ENCODE results near the gene ADGRG1.
"Not testable (repeated sequence)": the region's sequence is repeated elsewhere in the genome, so short reads cannot be mapped to it uniquely, and the experiment has no call there.

The ADGRG1 gene

DNA sequence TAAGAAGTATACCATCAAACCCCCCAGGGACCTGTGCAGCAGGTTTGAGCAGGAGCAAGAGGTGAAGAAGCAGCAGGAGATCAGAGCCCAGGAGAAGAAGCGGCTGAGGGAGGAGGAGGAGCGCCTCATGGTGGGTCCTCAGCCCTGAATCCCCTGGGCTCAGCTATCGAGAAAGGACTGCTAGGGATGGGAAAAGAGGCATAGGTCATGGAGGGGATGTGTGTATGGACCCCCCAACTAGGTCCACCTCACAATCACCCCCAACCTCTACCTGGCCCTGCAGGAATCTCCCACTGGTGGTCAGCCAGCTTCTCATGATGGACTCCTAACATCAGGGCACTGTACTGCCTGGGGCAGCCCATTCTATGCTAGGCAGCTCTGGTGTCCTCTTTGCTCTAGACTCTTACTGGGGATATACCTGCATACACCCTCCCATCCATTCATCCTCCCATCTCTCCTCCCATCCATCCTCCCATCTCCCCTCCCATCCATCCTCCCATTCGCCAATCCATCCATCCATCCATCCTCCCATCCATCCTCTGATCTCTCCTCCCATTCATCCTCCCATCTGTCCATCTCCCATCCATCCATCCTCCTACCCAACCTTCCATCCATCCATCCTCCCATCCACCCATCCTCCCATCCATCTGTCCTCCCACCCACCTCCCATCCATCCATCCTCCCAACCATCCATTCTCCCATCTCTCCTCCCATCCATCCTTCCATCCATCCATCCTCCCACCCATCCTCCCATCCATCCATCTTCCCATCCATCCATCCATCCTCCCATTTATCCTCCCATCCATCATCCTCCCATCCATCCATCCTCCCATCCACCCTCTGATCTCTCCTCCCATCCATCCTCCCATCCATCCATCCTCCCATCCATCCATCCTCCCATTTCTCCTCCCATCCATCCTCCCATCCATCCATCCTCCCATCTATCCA is 76.7 kb downstream of the ADGRG1 start:
- no peak for DNase-seq

DNA sequence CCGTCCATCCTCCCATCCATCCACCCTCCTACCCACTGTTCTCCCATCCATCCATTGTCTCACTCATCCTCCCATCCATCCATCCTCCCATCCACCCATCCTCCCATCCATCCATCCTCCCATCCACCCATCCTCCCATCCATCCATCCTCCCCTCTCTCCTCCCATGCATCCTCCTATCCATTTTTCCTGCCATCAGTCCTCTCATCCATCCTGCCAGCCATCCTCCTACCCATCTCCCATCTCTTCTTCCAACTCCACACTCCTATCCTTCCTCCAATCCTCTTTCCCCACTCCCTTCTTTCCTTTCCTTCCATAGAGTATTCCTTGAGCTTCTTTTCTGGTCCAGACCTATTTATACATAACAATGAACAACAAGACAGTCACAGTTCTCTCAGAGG is 78.3 kb downstream of the ADGRG1 start:
- no peak for DNase-seq

DNA sequence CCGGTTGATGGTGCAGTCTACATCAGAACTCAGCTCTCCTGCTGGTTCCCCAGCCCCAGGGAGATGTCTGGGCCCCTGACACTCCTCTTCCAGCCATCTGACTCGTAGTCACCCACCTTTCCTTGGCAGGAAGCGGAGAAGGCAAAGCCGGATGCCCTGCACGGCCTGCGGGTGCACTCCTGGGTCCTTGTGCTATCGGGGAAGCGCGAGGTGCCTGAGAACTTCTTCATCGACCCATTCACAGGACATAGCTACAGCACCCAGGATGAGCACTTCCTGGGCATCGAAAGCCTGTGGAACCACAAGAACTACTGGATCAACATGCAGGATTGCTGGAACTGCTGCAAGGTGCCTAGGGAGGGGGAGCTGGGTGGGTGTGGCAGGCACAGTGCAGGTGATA is 78.9 kb downstream of the ADGRG1 start:
- DNase-seq: no peak

DNA sequence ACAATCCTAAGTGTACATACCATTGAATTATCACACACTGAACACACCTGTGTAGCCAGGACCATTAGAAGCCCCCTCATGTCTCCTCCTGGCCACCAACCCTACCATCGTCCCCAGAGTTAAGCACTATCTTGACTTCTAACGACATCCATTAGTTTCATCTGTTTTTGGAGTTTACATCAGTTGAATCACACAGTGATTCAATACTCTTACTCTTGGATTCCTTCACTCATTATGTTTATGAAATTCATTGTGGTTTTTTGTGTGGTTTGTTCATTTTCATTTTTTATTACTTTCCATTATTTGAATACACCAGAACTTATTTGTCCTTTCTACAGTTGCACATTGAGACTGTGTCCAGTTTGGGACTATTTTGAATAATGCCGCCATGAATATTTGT is 79.7 kb downstream of the ADGRG1 start:
- no peak for DNase-seq

DNA sequence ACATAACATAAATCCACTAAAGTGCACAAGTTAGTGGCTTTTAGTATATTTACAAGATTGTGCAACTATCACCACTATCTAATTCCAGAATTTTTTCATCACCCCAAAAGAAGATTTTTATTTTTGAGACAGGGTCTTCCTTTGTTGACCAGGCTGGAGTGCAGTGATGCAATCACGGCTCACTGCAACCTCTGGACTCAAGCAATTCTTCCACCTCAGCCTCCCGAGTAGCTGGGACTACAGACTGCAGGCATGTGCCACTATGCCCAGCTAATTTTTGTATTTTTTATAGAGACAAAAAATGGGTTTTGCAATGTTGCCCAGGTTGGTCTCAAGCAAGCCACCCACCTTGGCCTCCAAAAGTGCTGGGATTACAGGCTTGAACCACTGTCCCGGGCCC is 81.2 kb downstream of the ADGRG1 start:
- no peak for DNase-seq

DNA sequence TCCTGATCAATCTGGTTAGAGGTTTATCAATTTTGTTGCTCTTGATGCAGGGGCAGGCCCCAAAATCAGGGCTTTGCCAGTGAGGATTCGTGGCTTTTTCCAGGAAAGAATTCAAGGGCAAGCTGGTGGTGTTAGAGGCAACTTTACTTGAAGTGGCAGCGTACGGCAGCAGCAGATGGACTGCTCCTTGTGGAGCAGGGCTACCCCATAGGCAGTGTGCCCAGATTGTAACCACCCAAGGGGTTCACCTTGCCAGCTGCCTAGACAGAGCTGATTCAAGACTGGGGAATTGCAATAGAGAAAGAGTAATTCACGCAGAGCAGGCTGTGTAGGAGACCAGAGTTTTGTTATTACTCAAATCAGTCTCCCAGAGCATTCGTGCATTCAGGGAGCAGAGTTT is 82.9 kb downstream of the ADGRG1 start:
- no peak for DNase-seq

DNA sequence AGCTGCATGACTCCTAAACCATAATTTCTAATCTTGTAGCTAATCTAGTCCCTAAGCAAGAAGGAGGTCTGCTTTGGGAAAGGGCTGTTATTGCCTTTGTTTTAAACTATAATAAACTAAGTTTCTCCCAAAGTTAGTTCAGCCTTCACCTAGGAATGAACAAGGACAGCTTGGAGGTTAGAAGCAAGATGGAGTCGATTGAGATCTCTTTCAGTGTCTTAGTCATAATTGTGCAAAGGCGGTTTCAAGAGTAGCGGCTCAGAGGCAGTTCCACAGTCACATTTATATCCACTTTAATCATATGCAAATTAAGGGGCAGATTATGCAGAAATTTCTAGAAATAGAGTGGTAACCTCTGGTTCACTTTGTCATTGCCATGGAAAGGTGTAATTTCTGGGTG is 83.6 kb downstream of the ADGRG1 start:
- DNase-seq: no peak

DNA sequence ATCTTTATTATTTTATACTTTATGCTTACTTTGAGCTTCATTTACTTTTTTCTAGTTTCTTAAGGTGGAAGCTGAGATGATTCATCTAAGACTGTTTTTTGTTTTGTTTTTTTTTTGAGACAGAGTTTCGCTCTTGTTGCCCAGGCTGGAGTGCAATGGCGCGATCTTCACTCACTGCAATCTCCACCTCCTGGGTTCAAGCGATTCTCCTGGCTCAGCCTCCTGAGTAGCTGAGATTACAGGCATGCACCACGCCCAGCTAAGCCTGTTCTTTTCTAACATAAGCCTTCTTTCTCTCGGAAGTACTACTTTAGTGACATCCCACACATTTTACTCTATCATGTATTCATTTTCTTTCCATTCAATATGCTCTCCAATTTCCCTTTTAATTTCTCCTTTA is 84.1 kb downstream of the ADGRG1 start:
- not testable (repeated sequence) for DNase-seq

DNA sequence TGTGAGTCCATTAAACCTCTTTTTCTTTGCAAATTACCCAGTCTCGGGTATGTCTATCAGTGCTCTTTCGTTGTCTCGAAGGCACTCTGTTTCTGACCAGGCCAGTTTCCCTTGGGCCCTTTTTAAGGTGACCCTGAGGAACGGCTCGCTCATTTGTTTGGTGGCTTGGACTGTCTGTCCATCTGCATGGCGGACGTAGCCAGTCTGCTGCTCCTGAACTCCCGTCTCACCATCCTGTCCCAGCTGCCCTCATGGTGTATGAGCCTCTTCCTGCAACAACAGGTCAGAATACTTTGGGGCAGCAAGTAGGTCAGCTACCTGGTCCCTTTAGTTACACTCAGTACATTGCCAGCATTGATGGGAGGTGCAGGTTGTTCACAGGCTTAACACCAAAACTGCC is 85.2 kb downstream of the ADGRG1 start:
- no peak for DNase-seq

DNA sequence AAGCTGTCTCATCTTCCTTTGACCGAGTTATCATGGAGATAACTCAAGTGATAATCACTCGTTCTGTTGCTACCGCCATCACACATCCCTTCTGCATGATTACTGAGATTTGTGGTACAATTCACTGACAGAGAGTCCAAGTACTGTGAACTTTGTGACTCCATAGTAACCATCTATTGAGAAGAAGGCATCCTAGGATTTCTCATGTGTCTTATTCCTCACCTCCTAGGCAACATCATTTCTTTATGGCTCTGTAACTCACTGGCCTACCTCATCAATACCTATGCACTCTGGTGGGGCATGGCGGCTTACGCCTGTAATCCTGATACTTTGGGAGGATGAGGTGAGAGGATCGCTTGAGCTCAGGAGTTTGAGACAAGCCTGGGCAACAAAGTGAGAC is 85.6 kb downstream of the ADGRG1 start:
- no peak for DNase-seq

Data from stimulated activated CD4-positive, alpha-beta T cell treated with anti-CD3 and anti-CD28 coated beads, Interleukin-4, amount 100 ng/mL, for 1 hour (primary cell).